Epithelial cell of prostate (primary cell): Measurements from ENCODE around the gene AOX1.
A peak's percentile ranks its signal among the peaks of the same experiment; 100 is the strongest.
"Not testable (repeated sequence)": the region's sequence is repeated elsewhere in the genome, so short reads cannot be mapped to it uniquely, and the experiment has no call there.

Experiments used
- DNase-seq: peaks from one replicate; pipeline ENCODE4 v3.0.0-alpha.2; 2011; ENCODE audit warnings: low read depth, low spot score
- H3K27ac ChIP-seq: fragments of 450-650 bp; 2 replicates; pipeline ENCODE4 v1.5.1; 2017; ENCODE audit warnings: mild to moderate bottlenecking

Gene AOX1

GRCh38 chr2:200661477-200661876 is 75.7 kb downstream of the AOX1 start:
- DNase-seq = no peak
- no peak overlapping the region for H3K27ac ChIP-seq

- peak overlapping the region; percentile 12 for H3K27ac ChIP-seq
- DNase-seq = peak; percentile 48
Measured at GRCh38 chr2:200662727-200663126, 76.9 kb downstream of the AOX1 start.

GRCh38 chr2:200664770-200665494 is 79.1 kb downstream of the AOX1 start:
- no peak for DNase-seq
- H3K27ac ChIP-seq = no peak overlapping the region

- no peak overlapping the region for H3K27ac ChIP-seq
- DNase-seq = no peak
Measured at GRCh38 chr2:200665626-200666453, 80.0 kb downstream of the AOX1 start.

GRCh38 chr2:200667413-200667812 is 81.6 kb downstream of the AOX1 start:
- H3K27ac ChIP-seq = no peak overlapping the region
- DNase-seq = no peak

GRCh38 chr2:200668478-200668877 is 82.7 kb downstream of the AOX1 start:
- no peak overlapping the region for H3K27ac ChIP-seq
- DNase-seq = no peak

- no peak for DNase-seq
Measured at GRCh38 chr2:200669308-200669707, 83.5 kb downstream of the AOX1 start.

GRCh38 chr2:200670313-200670712 is 84.5 kb downstream of the AOX1 start:
- DNase-seq = no peak
- no peak overlapping the region for H3K27ac ChIP-seq

More at GRCh38 chr2:200669308-200669707, 83.5 kb downstream of the AOX1 start:
- no peak overlapping the region for H3K27ac ChIP-seq

DNA sequence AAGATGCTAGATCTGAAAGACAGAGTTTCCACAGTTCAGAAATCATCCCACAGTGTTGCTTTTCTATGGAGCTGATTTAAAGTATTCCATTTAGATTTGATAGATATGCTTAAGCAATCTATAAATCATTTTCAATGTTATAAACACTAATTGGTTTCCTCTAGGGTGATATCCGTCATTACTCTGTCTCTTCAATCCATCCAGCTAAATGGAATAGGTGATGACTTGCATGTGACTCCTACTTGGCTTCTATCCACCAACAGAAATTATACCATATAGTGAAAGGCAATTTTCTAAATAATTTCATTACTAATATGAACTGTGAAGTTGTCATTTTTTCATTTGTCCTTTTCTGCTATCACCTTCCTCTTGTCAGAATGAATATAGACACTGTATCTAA is 84.9 kb downstream of the AOX1 start:
- DNase-seq = no peak
- H3K27ac ChIP-seq = no peak overlapping the region

DNA sequence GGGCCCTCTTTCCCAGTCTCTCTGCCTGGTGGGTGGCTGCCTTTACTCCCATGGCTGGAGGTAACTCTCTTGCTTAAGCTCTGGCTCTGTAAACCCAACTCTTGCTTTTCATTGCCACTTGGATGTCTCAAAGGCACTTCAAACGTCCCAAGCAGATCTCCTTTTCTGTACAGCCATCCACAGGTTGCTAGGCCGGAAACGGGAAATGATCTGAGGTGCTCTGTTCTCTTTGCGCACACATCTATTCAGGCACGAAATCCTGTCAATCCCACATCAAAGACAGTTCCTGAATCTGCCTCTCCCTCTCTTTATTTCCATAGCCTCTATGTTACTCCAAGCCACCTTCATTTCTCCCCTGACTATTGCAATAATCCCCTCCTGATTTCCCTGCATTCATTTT is 87.4 kb downstream of the AOX1 start:
- no peak for DNase-seq
- no peak overlapping the region for H3K27ac ChIP-seq

DNA sequence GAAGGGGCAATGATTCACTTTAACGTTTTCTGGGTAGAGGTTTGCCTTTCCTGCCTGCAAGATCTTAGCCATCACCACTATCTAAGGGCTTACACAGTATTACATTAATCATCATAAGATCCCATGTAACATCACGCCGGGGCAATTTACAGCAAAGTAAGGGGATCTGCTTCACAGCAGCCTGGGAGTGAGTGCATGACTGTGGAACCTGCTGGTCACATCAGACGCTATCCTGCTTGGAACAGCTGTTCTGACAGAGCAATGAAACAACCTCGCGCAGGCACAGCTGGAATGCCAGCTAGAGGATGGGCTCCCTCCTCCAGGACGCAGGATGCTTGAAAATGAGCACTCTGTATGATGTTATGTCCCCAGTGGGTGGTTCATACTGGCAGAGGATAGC is 89.0 kb downstream of the AOX1 start:
- DNase-seq = no peak
- no peak overlapping the region for H3K27ac ChIP-seq

DNA sequence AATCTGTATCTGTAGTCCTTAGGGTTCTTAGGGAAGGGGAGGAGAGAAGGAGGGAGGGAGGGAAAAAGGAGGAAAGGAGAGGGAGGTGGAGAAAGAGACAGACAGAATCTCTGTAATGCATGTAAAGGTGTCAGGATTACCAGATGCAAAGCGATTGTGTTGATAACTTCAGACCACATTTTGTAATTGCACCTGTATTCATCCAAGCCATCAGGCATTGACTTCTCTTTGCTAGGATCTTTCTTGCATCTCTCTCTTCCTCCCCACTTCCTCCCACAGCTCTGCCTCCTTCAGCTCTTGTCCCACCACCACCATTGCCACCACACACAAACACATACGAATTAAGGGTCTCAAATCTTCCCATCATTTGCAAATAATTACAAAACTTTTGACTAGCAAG is 91.4 kb downstream of the AOX1 start:
- DNase-seq = no peak
- H3K27ac ChIP-seq = no peak overlapping the region

GRCh38 chr2:200677721-200678532 is 92.1 kb downstream of the AOX1 start:
- no peak for DNase-seq
- H3K27ac ChIP-seq = no peak overlapping the region

GRCh38 chr2:200679127-200679526 is 93.3 kb downstream of the AOX1 start:
- no peak overlapping the region for H3K27ac ChIP-seq
- no peak for DNase-seq

DNA sequence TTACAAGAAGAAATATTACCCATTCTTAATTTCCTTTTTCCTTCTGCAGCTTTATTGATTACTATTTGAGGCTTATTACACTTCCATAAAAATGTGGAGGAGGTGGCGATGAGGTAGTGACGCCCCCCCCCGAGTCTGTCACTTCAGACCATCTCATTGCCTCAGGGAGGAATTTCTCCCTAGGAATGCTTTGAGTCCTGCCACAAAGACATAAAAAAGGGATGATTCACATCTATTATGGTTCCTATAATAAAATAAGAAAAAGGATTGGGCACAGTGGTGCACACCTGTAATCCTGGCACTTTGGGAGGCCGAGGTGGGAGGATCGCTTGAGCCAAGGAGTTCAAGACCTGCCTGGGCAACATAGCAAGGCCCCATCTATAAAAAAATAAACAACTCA is 93.7 kb downstream of the AOX1 start:
- DNase-seq = no peak
- no peak overlapping the region for H3K27ac ChIP-seq

DNA sequence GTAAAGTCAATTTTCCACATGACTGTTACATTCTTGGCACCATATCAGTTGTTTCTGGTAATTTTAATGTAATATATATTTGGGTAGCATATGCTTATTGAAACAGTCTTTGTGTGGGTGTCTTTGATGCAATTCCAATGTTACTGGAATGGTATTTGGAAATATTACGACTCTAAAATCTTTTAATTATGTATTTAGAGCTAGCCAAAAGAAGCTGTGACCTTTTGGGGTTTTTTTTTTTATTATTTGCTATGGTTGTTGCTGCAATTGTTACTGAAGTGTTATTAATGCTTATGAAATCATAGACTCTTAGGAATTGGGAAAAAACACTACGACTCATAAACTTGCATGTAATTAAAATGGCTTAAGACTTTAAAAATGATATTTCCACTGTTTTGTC is 95.9 kb downstream of the AOX1 start:
- H3K27ac ChIP-seq = no peak overlapping the region
- DNase-seq = no peak

DNA sequence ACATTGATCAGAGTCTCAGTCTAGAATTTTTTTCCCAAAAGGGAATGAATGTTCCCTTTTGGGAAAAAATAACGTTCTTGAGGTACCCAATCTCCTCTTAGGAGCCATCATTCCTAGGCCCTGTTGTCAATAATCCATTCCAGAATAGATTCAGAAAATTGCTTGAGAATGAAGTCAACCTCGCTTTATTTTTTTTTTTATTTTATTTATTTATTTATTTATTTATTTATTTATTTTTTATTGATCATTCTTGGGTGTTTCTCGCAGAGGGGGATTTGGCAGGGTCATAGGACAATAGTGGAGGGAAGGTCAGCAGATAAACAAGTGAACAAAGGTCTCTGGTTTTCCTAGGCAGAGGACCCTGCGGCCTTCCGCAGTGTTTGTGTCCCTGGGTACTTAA is 96.6 kb downstream of the AOX1 start:
- not testable (repeated sequence) for DNase-seq, H3K27ac ChIP-seq

DNA sequence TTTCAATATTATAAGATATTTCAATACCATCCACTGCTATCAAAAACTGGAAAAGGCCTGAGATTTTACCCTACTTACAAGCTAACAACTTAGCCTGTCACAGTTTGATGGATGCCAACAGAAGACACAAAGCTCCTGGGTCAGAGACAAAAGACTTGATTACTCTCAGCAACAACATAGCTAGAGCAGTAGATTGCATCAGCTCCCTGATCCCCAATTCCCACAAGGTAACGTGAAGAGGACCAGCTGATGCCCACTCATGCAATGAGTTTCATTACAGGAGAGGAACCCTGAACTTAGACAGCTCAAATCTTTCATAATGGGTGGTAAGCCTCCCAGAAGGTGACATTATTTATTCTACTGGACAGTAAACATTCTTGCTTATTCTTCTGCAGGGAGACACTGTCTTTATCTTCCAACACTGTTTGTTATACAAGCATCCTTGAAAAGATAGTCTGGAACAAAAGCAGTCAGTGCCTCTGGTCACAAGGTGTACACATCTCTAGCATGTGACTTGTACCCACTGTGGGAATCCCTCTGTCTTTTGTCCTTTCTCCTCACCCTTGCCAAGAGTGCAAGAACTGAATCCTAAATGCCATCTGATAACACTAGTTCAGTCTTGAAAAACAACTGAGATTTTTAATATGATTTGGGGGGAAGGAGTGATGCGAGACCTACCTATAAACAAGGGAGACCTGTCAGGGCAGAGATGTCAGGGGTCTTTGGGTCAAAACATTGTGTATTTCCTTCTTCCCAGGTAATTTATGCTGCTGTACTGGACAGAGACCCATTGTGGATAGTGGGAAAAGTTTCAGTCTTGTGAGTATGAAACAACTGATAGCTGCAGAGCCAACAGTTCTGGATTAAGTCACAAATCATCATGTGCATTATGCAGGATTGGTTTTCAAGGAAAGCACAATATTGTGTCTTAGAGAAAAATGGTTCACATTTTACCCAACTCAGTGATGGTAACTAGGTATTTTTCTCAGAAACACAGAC is 102.4 kb downstream of the AOX1 start:
- DNase-seq = no peak
- H3K27ac ChIP-seq = no peak overlapping the region

DNA sequence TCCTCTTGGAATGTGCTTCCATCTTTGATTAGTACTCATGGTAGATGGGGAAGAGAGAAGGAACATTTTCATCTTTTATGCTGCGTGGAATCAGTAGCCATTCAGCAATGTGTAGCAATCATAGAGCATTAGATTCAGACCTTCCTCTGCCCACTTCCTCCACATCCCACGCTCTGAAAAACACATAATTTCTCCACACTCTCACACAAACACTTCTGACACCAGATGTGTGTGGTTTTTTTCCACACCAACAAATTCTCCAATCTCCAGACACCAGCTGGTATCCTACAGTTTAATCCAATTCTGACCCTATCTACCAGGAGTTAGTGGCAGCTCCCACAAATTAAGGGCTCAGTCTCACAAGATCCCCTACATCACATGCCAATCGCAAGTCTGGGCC is 103.3 kb downstream of the AOX1 start:
- H3K27ac ChIP-seq = no peak overlapping the region
- DNase-seq = no peak
